ENCODE measurements around the gene B3GALT6.

The B3GALT6 gene

GRCh38 chr1:1283821-1284220 is 51.8 kb downstream of the B3GALT6 start:
- DNase-seq (ENCODE audit: low spot score): peak; percentile 33
- no peak for FAIRE-seq
